ENCODE results near the gene E4F1. TPM values are rescaled to one million over a fixed set of nuclear protein-coding genes. Genes with fewer than 3 reads are reported as not detected.

The E4F1 gene
- total RNA-seq, 1 donor from 2014 or later = 33.7 TPM

GRCh38 chr16:2223942-2224486 is 623 bp downstream of the E4F1 start:
- H3K4me3 ChIP-seq (ENCODE audit: low read depth, low read length) = peak overlapping the region; percentile 97
- no peak for DNase-seq (ENCODE audit: low read depth)
- TF ChIP-seq CTCF (conservative IDR thresholded peaks at IDR 0.05; ENCODE audit: low read depth, low read length) = peak; percentile 32

- no peak for DNase-seq (ENCODE audit: low read depth)
- H3K4me3 ChIP-seq (ENCODE audit: low read depth, low read length) = no peak overlapping the region
- no peak for TF ChIP-seq CTCF (conservative IDR thresholded peaks at IDR 0.05; ENCODE audit: low read depth, low read length)
Observed at GRCh38 chr16:2226245-2226793, 2.9 kb downstream of the E4F1 start.

DNA sequence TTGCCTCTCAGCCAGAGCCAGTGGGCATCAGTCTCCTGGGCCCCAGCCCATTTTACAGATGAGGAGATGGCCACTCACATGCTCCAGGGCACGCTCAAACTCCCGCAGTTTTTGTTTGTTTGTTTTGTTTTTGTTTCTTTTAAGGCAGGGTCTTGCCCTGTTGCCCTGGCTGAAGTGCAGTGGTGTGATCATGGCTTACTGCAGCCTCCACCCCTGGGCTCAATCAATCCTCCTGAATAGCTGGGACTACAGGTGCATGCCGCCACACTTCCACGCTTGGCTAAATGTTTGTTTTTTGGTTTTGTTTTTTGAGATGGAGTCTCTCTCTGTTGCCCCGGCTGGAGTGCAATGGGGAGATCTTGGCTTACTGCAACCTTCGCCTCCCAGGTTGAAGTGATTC is 3.5 kb downstream of the E4F1 start:
- no peak for DNase-seq (ENCODE audit: low read depth)
- TF ChIP-seq CTCF (conservative IDR thresholded peaks at IDR 0.05; ENCODE audit: low read depth, low read length) = no peak
- H3K4me3 ChIP-seq (ENCODE audit: low read depth, low read length) = no peak overlapping the region

GRCh38 chr16:2228161-2228824 is 4.9 kb downstream of the E4F1 start:
- no peak for DNase-seq (ENCODE audit: low read depth)
- no peak overlapping the region for H3K4me3 ChIP-seq (ENCODE audit: low read depth, low read length)
- no peak for TF ChIP-seq CTCF (conservative IDR thresholded peaks at IDR 0.05; ENCODE audit: low read depth, low read length)

- no peak overlapping the region for H3K4me3 ChIP-seq (ENCODE audit: low read depth, low read length)
- no peak for TF ChIP-seq CTCF (conservative IDR thresholded peaks at IDR 0.05; ENCODE audit: low read depth, low read length)
- no peak for DNase-seq (ENCODE audit: low read depth)
Observed at GRCh38 chr16:2229091-2229490, 5.7 kb downstream of the E4F1 start.

DNA sequence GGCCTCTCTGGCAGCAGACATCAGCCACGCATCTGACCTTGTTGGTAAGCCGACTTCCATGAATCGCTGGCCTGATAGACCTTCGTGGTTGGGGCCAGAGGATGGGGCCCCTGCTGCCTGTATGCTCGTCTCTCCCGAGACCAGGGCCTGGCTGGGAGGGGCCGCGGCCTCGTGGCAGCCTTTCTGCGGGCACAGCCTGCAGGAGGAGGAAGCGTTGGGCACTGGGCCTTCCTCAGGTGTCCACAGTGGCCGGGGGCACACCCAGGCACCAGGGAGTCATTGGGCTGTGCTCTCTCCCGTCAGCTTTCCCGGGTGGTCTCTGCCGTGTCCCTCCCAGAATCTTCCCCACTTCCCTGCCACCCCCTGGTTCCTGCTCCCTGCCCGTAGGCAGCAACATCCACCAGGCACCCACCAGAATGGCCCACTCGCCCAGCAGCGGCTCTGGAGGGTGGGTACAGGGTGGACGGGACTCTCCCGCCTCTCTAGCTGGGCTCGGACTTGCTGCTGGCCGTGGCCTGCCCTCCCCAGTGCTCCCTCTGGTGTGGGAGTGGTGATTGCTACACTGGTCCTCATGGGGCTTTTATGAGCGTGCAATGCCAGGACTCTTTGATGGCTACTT is 6.3 kb downstream of the E4F1 start:
- no peak for TF ChIP-seq CTCF (conservative IDR thresholded peaks at IDR 0.05; ENCODE audit: low read depth, low read length)
- H3K4me3 ChIP-seq (ENCODE audit: low read depth, low read length) = no peak overlapping the region
- no peak for DNase-seq (ENCODE audit: low read depth)

Measured in epithelial cell of proximal tubule (primary cell).